ENCODE measurements around the gene AKAP8.

GRCh38 chr19:15422296-15423075, 42.9 kb upstream of the AKAP8 start:
- TF ChIP-seq EZH2 (IDR thresholded peaks at IDR 0.05; ENCODE audit: insufficient read depth, poor library complexity, severe bottlenecking) = no peak
- no peak for TF ChIP-seq EZH2phosphoT487 (IDR thresholded peaks at IDR 0.05; ENCODE audit: insufficient read depth, low read depth)
